Activated naive CD4-positive, alpha-beta T cell (primary cell): Measurements from ENCODE around the gene TRMU.

Experiments
- DNase-seq, 4 experiments: peaks; one replicate each; lab custom pipeline; 2025; lab: John Stamatoyannopoulos, UW

The TRMU gene

GRCh38 chr22:46336119-46337078 lies 885 bp downstream of the TRMU start:
- DNase-seq = no peak

DNA sequence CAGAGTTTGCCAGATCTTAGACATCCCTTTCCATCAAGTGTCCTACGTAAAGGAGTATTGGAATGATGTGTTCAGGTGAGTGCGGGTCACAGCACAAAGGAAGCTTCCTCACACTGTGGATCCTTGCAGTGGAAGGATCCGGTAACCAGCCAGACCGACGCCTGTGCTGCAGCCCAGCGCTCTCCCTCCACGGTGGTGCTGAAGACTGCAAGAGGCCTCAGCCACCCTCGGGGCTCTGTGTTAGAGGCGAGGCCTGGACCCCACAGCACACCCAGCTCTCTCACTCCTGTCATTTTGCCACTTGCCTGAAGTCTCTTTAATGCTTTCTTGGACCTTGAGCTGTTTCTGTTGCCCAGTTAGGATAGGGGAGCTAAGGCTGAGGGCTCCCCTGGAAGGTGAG lies 2.4 kb downstream of the TRMU start:
- no peak for DNase-seq

DNA sequence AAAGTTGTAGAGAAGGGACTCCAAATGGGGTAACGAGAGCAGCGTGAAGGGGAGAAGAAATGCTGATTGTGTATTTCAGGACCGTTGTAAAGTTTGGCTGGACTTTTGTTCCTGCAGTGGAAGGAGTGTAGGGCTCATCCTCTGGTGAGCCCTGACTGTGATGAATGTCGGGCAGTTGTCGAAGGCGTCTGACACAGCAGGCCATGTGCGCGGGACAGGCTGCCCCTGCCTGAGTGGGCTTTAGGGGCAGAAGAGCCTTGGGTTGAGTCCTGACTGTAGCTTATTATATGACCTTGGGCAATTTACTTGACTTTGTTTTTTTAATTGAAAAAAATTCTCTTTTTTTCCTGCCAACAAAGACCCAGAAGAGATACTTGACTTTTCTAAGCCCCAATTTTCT lies 3.1 kb downstream of the TRMU start:
- no peak for DNase-seq

- no peak for DNase-seq
Measured at GRCh38 chr22:46339956-46340355, 4.4 kb downstream of the TRMU start.

DNA sequence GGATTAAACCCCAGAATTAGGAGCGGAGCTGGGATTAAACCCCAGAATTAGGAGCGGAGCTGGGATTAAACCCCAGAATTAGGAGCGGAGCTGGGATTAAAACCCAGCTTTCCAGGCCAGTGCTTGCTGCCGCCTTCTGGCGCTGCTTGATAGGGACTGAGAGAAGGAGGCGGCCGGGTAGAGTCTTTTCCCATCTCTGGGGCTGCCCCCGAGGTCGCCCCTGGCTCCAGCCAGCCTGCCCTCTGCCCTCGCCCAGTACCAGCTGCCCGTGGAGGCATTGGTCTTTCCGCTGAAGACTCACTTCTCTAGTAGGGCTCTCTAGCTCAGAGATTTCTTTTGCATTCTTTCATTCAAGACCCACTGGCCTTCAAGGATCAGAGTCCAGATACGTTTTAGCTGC lies 5.2 kb downstream of the TRMU start:
- DNase-seq = no peak

DNA sequence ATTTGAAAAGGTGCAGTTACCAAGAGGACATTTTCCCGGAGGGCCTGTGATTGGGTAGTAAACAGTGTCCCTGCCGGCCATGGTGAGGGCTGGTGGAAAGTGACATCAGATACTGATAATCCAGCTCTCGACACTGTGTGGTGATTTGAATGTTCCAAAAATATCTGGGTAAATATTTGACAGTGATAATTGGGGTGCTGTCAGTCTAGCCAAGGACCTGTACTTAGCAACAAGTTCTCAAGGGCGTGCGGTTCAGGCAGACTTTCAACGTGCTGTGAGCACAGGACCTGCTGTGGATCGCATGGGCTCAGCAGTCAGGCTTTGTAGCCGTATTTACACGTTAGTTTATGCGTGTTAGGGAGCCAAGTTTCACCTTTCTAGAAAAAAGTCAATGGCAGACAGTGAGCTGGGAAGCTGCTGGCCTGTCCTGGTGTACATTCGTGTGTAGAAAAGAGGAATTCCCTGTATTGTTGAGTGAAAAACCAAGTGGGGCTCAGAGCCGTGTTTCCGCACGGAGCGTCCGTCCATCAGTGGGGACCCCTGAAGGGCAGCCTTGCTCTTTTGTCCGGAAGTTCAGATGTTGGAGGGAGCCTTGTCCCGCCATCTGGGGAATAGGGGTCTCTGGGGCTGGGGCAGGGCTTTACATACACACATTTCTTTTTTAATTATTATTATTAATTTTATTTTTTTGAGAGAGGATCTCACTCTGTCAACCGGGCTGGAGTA lies 11.3 kb downstream of the TRMU start:
- DNase-seq = no peak

DNA sequence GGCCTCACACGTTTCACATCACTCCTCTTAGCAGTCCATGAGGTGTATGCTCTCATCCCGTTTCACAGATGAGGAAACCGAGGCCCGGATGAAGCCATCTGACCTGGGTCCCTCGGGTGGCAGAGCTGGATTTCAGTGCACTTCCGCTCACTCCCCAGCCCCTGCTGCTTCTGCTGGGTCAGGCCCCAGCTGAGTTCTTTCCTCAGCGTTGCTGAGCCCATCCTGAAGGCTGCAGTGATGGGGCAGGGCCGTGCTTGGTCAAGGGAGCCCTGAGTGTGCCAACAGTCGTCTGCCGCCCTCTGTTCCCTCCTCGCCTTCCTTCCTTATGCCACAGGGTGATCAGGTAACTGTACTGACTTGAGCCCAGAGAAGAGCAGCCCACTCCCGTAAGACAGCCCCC lies 12.1 kb downstream of the TRMU start:
- no peak for DNase-seq

GRCh38 chr22:46348099-46348695 lies 12.7 kb downstream of the TRMU start:
- no peak for DNase-seq

GRCh38 chr22:46349238-46349637 lies 13.7 kb downstream of the TRMU start:
- DNase-seq = no peak

DNA sequence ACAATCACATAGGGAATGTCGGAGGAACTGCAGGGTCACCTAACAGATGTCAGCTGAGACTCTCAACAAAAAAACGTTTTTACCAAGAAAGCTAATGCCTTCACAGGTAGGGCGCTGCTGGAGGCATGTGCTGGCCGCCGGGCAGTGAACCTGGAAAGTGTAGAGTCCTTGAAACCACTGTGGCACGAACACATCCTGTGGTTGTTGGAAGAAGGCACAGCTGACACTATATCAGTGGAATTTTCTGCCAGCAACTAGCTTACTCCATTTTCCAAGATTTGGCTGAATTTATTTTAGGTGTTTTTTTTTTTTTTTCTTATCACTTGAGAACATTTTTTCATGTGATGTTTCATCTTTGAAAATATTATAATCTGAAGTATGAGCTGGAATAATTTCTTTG lies 14.2 kb downstream of the TRMU start:
- DNase-seq = no peak

DNA sequence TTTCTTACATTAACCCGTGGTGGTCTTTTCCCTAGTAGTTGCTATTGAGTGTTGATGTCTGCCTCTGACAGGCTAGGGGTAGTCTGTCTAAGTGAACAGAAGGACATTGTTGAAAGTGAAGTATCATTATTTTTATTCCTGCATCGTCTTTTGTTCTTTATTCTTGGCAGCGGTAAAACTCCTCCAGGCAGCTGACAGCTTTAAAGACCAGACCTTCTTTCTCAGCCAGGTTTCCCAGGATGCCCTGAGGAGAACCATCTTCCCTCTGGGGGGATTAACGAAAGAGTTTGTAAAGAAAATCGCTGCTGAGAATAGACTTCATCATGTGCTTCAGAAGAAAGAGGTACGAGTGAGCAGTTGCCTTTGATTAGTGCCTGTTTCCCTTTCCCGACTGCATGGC lies 14.6 kb downstream of the TRMU start:
- no peak for DNase-seq

DNA sequence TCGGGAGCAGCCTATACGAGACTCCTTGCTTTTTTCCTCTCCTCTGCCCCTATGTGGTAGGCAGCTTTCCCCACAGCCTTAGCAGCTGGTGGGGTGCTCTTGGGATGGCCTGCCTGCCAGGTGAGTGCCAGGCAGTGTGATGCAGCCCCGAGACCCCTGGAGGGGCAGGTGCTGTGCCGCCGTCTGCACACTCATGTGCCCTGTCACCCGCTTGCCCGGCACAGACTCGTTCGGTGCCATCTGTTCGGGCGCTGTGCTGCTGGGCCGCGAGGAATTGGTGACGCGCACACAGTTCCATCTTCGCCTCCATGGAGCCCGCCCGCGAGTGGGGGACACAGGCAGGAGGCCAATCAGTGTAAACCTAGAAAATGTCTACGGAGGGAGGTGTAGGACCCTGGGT lies 15.1 kb downstream of the TRMU start:
- DNase-seq = no peak

DNA sequence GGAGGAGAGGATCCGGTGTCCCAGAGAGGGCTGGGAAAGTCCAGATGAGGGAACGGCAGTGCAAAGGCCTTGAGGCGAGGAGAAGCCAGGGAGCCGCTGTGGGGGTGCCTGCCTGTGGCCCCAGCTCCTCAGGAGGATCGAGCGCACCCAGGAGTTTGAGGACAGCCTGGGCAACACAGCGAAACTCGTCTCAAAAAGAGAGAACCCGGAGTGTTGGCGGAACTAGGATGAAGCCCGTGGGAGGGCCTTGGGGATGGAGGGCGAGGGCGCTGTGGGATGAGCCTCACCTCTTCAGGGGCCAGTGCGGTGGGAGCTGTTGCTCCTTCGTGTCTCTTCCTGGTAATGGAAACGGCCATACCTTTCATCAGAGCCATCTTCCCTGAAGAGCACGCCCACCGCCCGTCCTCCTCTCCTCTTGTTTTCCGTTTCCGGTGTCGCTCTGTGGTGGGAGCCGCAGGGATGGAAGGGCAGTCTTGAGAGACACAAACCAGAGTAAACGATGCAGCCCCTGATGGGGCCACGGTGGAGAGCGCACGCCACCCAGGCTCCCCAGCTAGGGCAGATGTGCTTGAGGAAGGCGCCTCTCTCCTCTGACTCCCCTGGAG lies 15.7 kb downstream of the TRMU start:
- no peak for DNase-seq

GRCh38 chr22:46351767-46352166 lies 16.3 kb downstream of the TRMU start:
- DNase-seq = no peak

DNA sequence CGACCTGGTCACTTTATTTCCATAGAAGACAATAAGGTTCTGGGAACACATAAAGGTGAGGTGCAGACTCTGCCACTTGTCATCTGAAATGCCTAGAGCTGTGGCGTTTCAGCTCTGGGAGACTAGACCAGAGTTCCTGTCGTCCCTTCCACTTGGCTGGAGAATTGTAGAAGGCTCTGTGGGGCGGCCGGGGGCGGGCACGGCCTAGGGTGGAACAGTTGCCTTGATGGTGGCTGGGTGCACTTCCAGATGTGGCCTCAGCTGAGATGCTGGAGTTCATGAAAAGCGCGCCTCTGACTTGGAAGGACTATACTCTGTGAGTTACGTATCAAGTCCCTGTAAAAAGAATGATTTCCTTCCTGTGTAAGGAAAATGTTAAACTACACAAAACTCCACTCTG lies 16.8 kb downstream of the TRMU start:
- no peak for DNase-seq

DNA sequence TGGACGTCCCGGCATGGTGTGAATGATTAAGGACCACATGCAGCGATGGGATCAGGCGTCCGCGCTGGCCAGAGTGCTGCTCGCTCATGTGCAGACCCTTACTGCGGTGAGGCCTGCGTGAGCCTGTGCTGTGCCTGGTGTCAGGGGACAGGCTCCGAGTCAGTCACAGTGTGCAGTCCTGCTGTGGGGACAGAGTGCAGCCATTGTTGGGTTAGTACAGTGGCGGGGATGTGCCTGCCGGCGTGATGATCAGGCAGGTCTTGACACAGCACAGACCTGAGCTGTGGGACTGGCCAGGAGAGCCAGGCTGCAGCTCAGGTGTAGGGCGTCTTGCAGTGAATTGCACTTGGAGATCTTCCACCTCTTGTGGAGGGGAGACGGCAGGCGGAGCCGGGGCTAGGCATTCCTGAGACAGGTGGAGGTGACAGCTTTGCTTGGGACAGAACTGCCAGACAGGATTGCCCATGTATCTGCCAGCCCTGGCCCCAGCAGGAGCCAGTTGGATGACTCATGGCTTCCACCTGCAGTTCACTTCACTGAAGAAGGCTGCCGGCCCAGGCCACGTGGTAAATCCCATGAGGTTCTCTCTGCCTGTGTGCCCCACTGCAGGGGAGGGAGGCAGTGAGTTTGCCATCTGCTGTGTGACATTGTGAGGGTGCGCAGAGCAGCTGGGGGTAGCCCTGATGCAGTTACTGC lies 17.3 kb downstream of the TRMU start:
- DNase-seq = no peak

DNA sequence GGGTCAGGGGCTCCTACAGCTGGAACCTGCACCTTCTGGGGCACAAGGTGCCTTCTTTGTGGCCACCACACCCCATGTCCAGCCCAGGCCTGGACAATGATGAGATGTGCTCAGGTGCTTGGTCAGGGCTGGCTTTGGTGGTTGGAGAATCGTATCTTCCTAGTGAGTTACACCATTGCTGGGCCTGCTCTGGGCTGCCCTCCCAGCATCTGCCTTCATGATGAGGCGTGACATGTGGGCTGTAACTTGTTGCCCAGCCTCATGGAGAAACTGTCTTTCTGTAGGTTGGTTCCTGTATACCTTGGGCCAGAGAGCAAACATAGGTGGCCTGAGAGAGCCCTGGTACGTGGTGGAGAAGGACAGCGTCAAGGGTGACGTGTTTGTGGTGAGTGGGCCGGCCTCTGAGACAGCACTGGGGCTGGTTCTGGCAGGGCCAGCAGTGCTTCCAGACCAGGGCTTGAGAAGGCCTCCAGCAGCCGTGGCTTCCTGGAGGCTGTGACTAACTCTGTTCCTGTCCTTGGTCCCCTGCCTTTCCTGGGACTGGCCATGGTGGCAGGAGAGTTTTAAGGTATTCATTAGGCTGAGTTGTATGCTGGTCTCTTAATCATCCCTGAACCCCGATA lies 18.1 kb downstream of the TRMU start:
- no peak for DNase-seq

GRCh38 chr22:46354176-46354992 lies 18.9 kb downstream of the TRMU start:
- DNase-seq = no peak

- DNase-seq = no peak
Measured at GRCh38 chr22:46354993-46355305, 19.4 kb downstream of the TRMU start.

DNA sequence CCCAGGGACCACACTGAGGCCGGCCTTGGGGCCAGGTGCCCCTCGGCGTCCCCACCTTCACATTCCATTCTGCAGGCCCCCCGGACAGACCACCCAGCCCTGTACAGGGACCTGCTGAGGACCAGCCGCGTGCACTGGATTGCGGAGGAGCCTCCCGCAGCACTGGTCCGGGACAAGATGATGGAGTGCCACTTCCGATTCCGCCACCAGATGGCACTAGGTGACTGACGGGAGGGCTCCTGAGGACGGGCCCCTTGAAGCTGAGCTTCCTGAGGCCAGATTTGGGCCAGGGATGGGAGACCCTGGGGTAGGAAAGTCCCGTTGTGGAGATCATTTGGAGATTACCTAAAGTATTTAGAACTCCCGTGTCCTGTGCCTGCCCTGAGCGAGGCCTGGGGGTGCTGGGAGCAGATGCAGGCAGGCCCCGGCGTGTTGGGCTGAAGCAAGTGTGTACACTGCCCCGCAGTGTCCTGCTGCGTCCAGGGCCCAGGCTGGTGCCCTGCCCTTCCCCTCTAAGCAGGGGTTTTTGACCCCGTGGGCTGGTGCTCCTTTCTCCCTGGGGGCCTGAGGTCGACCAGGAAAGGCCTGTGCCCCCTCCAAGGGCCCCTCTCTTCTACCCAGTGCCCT lies 20.0 kb downstream of the TRMU start:
- peak in 3 of 4 experiments; percentile 35 to 49 (median 38) for DNase-seq
